ENCODE results near the gene GPR22. TPM values are rescaled to one million over a fixed set of nuclear protein-coding genes. Genes with fewer than 3 reads are reported as not detected.

Gene GPR22
- total and polyA plus RNA-seq, 2 of the 4 experiments (the other 2 are of a cell fraction), result not detected

DNA sequence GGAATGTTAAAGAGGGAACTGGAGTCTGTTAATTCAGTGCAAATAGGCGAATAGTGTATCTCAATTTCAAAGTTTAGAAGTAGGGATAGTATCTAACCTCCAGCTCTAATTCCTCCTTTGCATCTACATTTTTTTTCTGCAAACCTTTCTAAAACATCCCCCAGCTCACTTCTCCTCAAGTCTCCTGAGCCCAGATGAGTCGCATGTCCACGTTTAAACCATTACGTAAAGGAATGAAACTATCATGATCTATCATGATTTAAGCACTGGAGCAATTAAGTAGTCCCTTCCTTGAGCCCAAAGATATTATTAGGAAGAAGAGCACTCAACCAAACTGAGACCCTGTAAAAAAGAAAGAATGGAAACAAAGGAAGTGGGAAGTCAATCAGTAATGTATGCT is 29.9 kb downstream of the GPR22 start:
- BruUV-seq (replicated peaks), result no TSS peak
- no peak overlapping the region for H4K91ac ChIP-seq (ENCODE audit: insufficient read depth, low read depth, low read length)
- no peak overlapping the region for H2BK5ac ChIP-seq (ENCODE audit: low read depth, low read length, poor library complexity, severe bottlenecking)
- no peak overlapping the region for H3K4me2 ChIP-seq (ENCODE audit: low read depth, low read length)
- dilution Hi-C loops (cut with HindIII; ENCODE audit: low sequenced_read_pairs, unreplicated experiment), result no loop called here
- H2AFZ ChIP-seq (replicated peaks; ENCODE audit: low read length, poor library complexity), result no peak overlapping the region
- ATAC-seq (ENCODE audit: low read depth), result no peak
- no peak overlapping the region for H3K27ac ChIP-seq (ENCODE audit: insufficient read depth, low read length)
- H3K18ac ChIP-seq (ENCODE audit: low read depth, low read length), result no peak overlapping the region
- H3K14ac ChIP-seq (replicated peaks; ENCODE audit: low read depth, low read length), result no peak overlapping the region
- H3K23ac ChIP-seq (ENCODE audit: low read depth, low read length), result no peak overlapping the region
- H2BK120ac ChIP-seq (ENCODE audit: low read depth, low read length), result no peak overlapping the region
- H2AK9ac ChIP-seq (replicated peaks; ENCODE audit: low read depth, low read length, poor library complexity), result no peak overlapping the region
- CTCF ChIA-PET, result interaction anchor here (0.7 to 1.5 kb wide), 2 partner anchors 15 to 60 kb away, joined by 3 read pairs; no protein-coding TSS in a partner anchor
- no peak overlapping the region for H3K4ac ChIP-seq (ENCODE audit: low read depth, low read length)
- H3K56ac ChIP-seq (ENCODE audit: extremely low read depth, insufficient read depth, low read length), result no peak overlapping the region
- H3K79me1 ChIP-seq (ENCODE audit: low read depth in 1 of 2, low read length in 2 of 2), result peaks cover 16 to 28% of the 10 kb centered on the region in 2 experiments
- peak; percentile 21 for DNase-seq
- no peak overlapping the region for H4K5ac ChIP-seq (ENCODE audit: low read depth, low read length)
- H3K9me3 ChIP-seq (ENCODE audit: control insufficient read depth, insufficient read depth, low read length), result no peaks in the 10 kb centered on the region
- no peak overlapping the region for H3K9ac ChIP-seq (ENCODE audit: low read depth, low read length)
- no CpG with 5 or more reads among the region's 4 CpGs for WGBS, 2 experiments (ENCODE audit: extremely low coverage in 2 of 2, insufficient read length in 1 of 2)
- no peak overlapping the region for H2BK20ac ChIP-seq (ENCODE audit: low read depth, low read length)
- no peak overlapping the region for H3K4me3 ChIP-seq (ENCODE audit: insufficient read depth, low read depth, low read length)
- no peak overlapping the region for H2AK5ac ChIP-seq (ENCODE audit: low read depth, low read length)
- 0 out of 2 replicates have a peak, but pooled peaks cover 2% of the 10 kb centered on the region for H3K4me1 ChIP-seq (ENCODE audit: control insufficient read depth, insufficient read depth, low read length)
- H4K20me1 ChIP-seq (ENCODE audit: insufficient read depth, low read length), result peaks cover 13% of the 10 kb centered on the region; the same call in 1 of the 2 replicates
- intact Hi-C loops (cut with micrococcal nuclease), result no loop called here
- POLR2A ChIA-PET (ENCODE audit: unreplicated experiment), result no interaction called here
- H2BK15ac ChIP-seq (ENCODE audit: low read depth, low read length), result no peak overlapping the region
- no peaks in the 10 kb centered on the region for H3K27me3 ChIP-seq (ENCODE audit: control insufficient read depth, insufficient read depth, low read length)
- in situ Hi-C loops (cut with MboI; ENCODE audit: low sequenced_read_pairs), result no loop called here
- TF ChIP-seq FOS (IDR thresholded peaks at IDR 0.05; ENCODE audit: low read depth, low read length), result no peak
- TF ChIP-seq SMC3 (IDR thresholded peaks at IDR 0.05; ENCODE audit: low read depth, low read length), result no peak
- TF ChIP-seq ELK1 (IDR thresholded peaks at IDR 0.05; ENCODE audit: borderline replicate concordance, low read depth, low read length), result no peak
- TF ChIP-seq RFX5 (IDR thresholded peaks at IDR 0.05; ENCODE audit: low read depth, low read length), result no peak
- no peak for TF ChIP-seq NFE2L2 (IDR thresholded peaks at IDR 0.05; ENCODE audit: low read depth, low read length)
- TF ChIP-seq CHD1 (IDR thresholded peaks at IDR 0.05; ENCODE audit: low read depth, low read length), result no peak
- TF ChIP-seq USF2 (IDR thresholded peaks at IDR 0.05; ENCODE audit: low read depth, low read length), result no peak
- TF ChIP-seq MAZ (IDR thresholded peaks at IDR 0.05; ENCODE audit: borderline replicate concordance, low read depth, low read length), result no peak
- TF ChIP-seq MAFK (IDR thresholded peaks at IDR 0.05; ENCODE audit: low read depth, low read length), result no peak
- TF ChIP-seq CEBPB (IDR thresholded peaks at IDR 0.05; ENCODE audit: low read depth, low read length), result no peak
- no peak for TF ChIP-seq POLR2A (IDR thresholded peaks at IDR 0.05; ENCODE audit: low read depth, low read length)
- TF ChIP-seq RCOR1 (IDR thresholded peaks at IDR 0.05; ENCODE audit: insufficient replicate concordance, low read length), result no peak
- TF ChIP-seq BHLHE40 (IDR thresholded peaks at IDR 0.05; ENCODE audit: low read depth, low read length), result no peak
- no peaks in the 10 kb centered on the region for H3K36me3 ChIP-seq (ENCODE audit: control insufficient read depth, insufficient read depth, low read length)
- H4K8ac ChIP-seq (ENCODE audit: low read depth in 2 of 2, low read length in 2 of 2), result no peak overlapping the region
- no peaks in the 10 kb centered on the region; the same call in 1 of the 2 replicates for H3K9me1 ChIP-seq (ENCODE audit: insufficient read depth, low read length)

All from IMR-90 (cell line).